Thyroid gland (tissue), 4 donors: ENCODE measurements around the gene ARPP21. TPM values are rescaled to one million over a fixed set of nuclear protein-coding genes. Genes with fewer than 3 reads are reported as not detected.
"Not testable (repeated sequence)": the region's sequence is repeated elsewhere in the genome, so short reads cannot be mapped to it uniquely, and the experiment has no call there.

ENCODE experiments used
- DNase-seq, 2 donors: peaks; one replicate each; pipeline ENCODE4 v3.0.0-alpha.2; 2019
- H3K27ac ChIP-seq, 3 donors: fragments of 200-600 bp; sonication (generic); 1 replicate in 2 of 3; 2 replicates in 1 of 3; pipeline ENCODE4 v1.5.1; 2016 to 2019; ENCODE audit warnings: mild to moderate bottlenecking in 1 of 3, moderate library complexity in 1 of 3
- H3K27me3 ChIP-seq: fragments of 200-600 bp; sonication (generic); one replicate; pipeline ENCODE4 v1.5.1; 2019
- H3K36me3 ChIP-seq, 2 donors: fragments of 200-600 bp; sonication (generic); one replicate each; pipeline ENCODE4 v1.5.1; 2016 to 2019
- H3K4me1 ChIP-seq, 2 donors: fragments of 200-600 bp; sonication (generic); one replicate each; pipeline ENCODE4 v1.5.1; 2017 to 2019
- H3K4me3 ChIP-seq, 3 donors: fragments of 200-600 bp; sonication (generic); replicated peaks in 1 of 3; 1 replicate in 2 of 3; 2 replicates in 1 of 3; pipeline ENCODE4 v1.5.1; 2016; ENCODE audit warnings: mild to moderate bottlenecking in 1 of 3
- H3K9me3 ChIP-seq: fragments of 200-600 bp; sonication (generic); one replicate; pipeline ENCODE4 v1.5.1; 2017
- CTCF ChIP-seq, 6 experiments: fragments of 200-600 bp in 3 of 6; fragments of 450-650 bp in 3 of 6; sonication (generic) in 3 of 6; IDR thresholded peaks; one replicate each; pipeline ENCODE4 v1.5.1; 2016 to 2019; ENCODE audit warnings: antibody characterized with exemption in 6 of 6, mild to moderate bottlenecking in 2 of 6, inconsistent platforms in 1 of 6, moderate library complexity in 1 of 6
- POLR2A ChIP-seq, 2 donors: fragments of 450-650 bp; IDR thresholded peaks; one replicate each; pipeline ENCODE4 v1.6.1; 2017; ENCODE audit warnings: antibody characterized with exemption in 2 of 2, mild to moderate bottlenecking in 2 of 2, moderate library complexity in 1 of 2
- WGBS, 2 donors: methylation state at CpG; one replicate each; pipeline ENCODE4 v1.1.5; 2017; 5-methylcytosine and 5-hydroxymethylcytosine counted together
- intact Hi-C: fragments of 100-400 bp; cut with DNase I; formaldehyde crosslinking; loops from one replicate; pipeline ENCODE4 v1.15.1; 2023
- microRNA-seq: library from miRNA; unstranded; fragments of <30 nt; microRNA quantifications from one replicate; pipeline ENCODE4, GENCODE V29; 2016
- small RNA-seq: library from RNA; depleted of rRNA; stranded (forward); fragments of <200 nt; gene quantifications from one replicate; pipeline ENCODE3, GENCODE V24; 2016
- total RNA-seq, 4 donors: library from RNA; depleted of rRNA; stranded (reverse); fragments of >200 nt; gene quantifications; one replicate each; pipeline ENCODE4 v1.2.3, GENCODE V29; 2016

The ARPP21 gene
- total RNA-seq, 4 donors from 2014 or later, result not detected

GRCh38 chr3:35793667-35794066 lies 154.3 kb downstream of the ARPP21 start:
- no peak for DNase-seq
- no peak overlapping the region for H3K4me3 ChIP-seq
- H3K36me3 ChIP-seq, result no peaks in the 10 kb centered on the region
- no peaks in the 10 kb centered on the region for H3K27me3 ChIP-seq
- WGBS, 2 donors, result 88 to 92% methylated on average over 1 of the region's 1 CpG
- intact Hi-C loops, result no loop called here
- no peak for TF ChIP-seq POLR2A (IDR thresholded peaks at IDR 0.05)
- TF ChIP-seq CTCF (IDR thresholded peaks at IDR 0.05), result no peak
- no peak overlapping the region for H3K27ac ChIP-seq
- H3K9me3 ChIP-seq, result no peaks in the 10 kb centered on the region
- H3K4me1 ChIP-seq, result no peaks in the 10 kb centered on the region

GRCh38 chr3:35800960-35801459 lies 161.7 kb downstream of the ARPP21 start:
- H3K27ac ChIP-seq, result no peak overlapping the region
- no peaks in the 10 kb centered on the region for H3K9me3 ChIP-seq
- DNase-seq, result no peak
- H3K4me1 ChIP-seq, result no peaks in the 10 kb centered on the region
- no peak for TF ChIP-seq POLR2A (IDR thresholded peaks at IDR 0.05)
- no peak overlapping the region for H3K4me3 ChIP-seq
- no peaks in the 10 kb centered on the region for H3K36me3 ChIP-seq
- no peaks in the 10 kb centered on the region for H3K27me3 ChIP-seq
- WGBS, 2 donors, result 83 to 100% methylated on average over 1 of the region's 1 CpG
- intact Hi-C loops, result no loop called here

GRCh38 chr3:35814531-35814930 lies 175.2 kb downstream of the ARPP21 start:
- no peak overlapping the region for H3K27ac ChIP-seq
- no peaks in the 10 kb centered on the region for H3K36me3 ChIP-seq
- no peaks in the 10 kb centered on the region for H3K4me1 ChIP-seq
- H3K4me3 ChIP-seq, result no peak overlapping the region
- WGBS, 2 donors, result 75 to 79% methylated on average over 4 of the region's 4 CpGs
- no peaks in the 10 kb centered on the region for H3K9me3 ChIP-seq
- no peak for DNase-seq
- TF ChIP-seq CTCF (IDR thresholded peaks at IDR 0.05), result no peak
- no peak for TF ChIP-seq POLR2A (IDR thresholded peaks at IDR 0.05)
- H3K27me3 ChIP-seq, result no peaks in the 10 kb centered on the region
- intact Hi-C loops, result no loop called here

DNA sequence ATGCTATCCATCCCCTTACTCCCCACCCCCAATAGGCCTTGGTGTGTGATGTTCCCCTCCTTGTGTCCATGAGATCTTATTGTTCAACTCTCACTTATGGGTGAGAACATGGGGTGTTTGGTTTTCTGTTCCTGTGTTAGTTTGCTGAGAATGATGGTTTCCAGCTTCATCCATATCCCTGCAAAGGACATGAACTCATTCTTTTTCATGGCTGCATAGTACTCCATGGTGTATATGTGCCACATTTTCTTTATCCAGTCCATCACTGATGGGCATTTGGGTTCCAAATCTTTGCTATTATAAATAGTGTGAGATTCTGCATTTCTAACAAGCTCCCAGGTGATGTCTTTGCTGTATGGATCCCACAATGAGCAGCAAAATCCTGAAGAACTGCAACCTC lies 176.5 kb downstream of the ARPP21 start:
- DNase-seq, H3K27me3 ChIP-seq, H3K36me3 ChIP-seq, H3K4me1 ChIP-seq, H3K27ac ChIP-seq, H3K9me3 ChIP-seq, intact Hi-C loops, H3K4me3 ChIP-seq: not testable (repeated sequence)

GRCh38 chr3:35817216-35817615 lies 177.9 kb downstream of the ARPP21 start:
- Histone ChIP-seq H3K9me3 (no peaks in the 10 kb centered on the region), H3K27me3 (no peaks in the 10 kb centered on the region), H3K4me3 (no peak overlapping the region), H3K27ac (no peak overlapping the region), H3K4me1 (no peaks in the 10 kb centered on the region), H3K36me3 (no peaks in the 10 kb centered on the region)
- no peak for TF ChIP-seq CTCF (IDR thresholded peaks at IDR 0.05)
- TF ChIP-seq POLR2A (IDR thresholded peaks at IDR 0.05), result no peak
- DNase-seq, result no peak
- 76 to 78% methylated on average over 4 of the region's 4 CpGs for WGBS, 2 donors
- intact Hi-C loops, result no loop called here

GRCh38 chr3:35832140-35832571 lies 192.8 kb downstream of the ARPP21 start:
- no peaks in the 10 kb centered on the region for H3K4me1 ChIP-seq
- no peak for DNase-seq
- WGBS, 2 donors, result 82 to 89% methylated on average over 5 of the region's 5 CpGs
- no peak for TF ChIP-seq POLR2A (IDR thresholded peaks at IDR 0.05)
- TF ChIP-seq CTCF (IDR thresholded peaks at IDR 0.05), result no peak
- no peaks in the 10 kb centered on the region for H3K9me3 ChIP-seq
- no peaks in the 10 kb centered on the region for H3K27me3 ChIP-seq
- intact Hi-C loops, result no loop called here
- no peaks in the 10 kb centered on the region for H3K36me3 ChIP-seq
- H3K4me3 ChIP-seq, result no peak overlapping the region
- H3K27ac ChIP-seq, result no peak overlapping the region

Small RNA genes lying within 50 kb of the gene (microRNA-seq; reads per million reads assigned to microRNA genes)
- 1.1 reads per million for gene MIR128-2

Small RNA genes lying within 50 kb of the gene (small RNA-seq; reads per million reads assigned to genes)
- not detected for gene MIR128-2
